AG10803 (cell line): ENCODE results near the gene UGT1A7.

Experiments used
- DNase-seq: peaks from one replicate; pipeline ENCODE4 v3.0.0; 2010; ENCODE audit warnings: low read depth
- H3K4me3 ChIP-seq: 2 replicates; pipeline ENCODE4 v1.5.1; 2011; ENCODE audit warnings: mild to moderate bottlenecking, low read length, control low read depth
- CTCF ChIP-seq: conservative IDR thresholded peaks from 2 replicates; pipeline ENCODE4 v1.5.1; 2011; ENCODE audit warnings: mild to moderate bottlenecking, low read length, control low read depth, inconsistent platforms

Gene UGT1A7

GRCh38 chr2:233803994-233804393, 122.3 kb downstream of the UGT1A7 start:
- H3K4me3 ChIP-seq: no peak overlapping the region
- no peak for DNase-seq
- no peak for TF ChIP-seq CTCF

- DNase-seq: no peak
- no peak for TF ChIP-seq CTCF
- H3K4me3 ChIP-seq: no peak overlapping the region
Measured at GRCh38 chr2:233807215-233807865, 125.6 kb downstream of the UGT1A7 start.

- DNase-seq: no peak
- TF ChIP-seq CTCF: no peak
- H3K4me3 ChIP-seq: no peak overlapping the region
Measured at GRCh38 chr2:233807966-233808935, 126.5 kb downstream of the UGT1A7 start.

- no peak overlapping the region for H3K4me3 ChIP-seq
- no peak for DNase-seq
- TF ChIP-seq CTCF: no peak
Measured at GRCh38 chr2:233810385-233810784, 128.7 kb downstream of the UGT1A7 start.

GRCh38 chr2:233811087-233811486, 129.4 kb downstream of the UGT1A7 start:
- H3K4me3 ChIP-seq: no peak overlapping the region
- DNase-seq: no peak
- TF ChIP-seq CTCF: no peak

GRCh38 chr2:233811732-233812131, 130.0 kb downstream of the UGT1A7 start:
- no peak for TF ChIP-seq CTCF
- no peak overlapping the region for H3K4me3 ChIP-seq
- no peak for DNase-seq
